ENCODE results near the gene CPPED1.

CPPED1 gene

DNA sequence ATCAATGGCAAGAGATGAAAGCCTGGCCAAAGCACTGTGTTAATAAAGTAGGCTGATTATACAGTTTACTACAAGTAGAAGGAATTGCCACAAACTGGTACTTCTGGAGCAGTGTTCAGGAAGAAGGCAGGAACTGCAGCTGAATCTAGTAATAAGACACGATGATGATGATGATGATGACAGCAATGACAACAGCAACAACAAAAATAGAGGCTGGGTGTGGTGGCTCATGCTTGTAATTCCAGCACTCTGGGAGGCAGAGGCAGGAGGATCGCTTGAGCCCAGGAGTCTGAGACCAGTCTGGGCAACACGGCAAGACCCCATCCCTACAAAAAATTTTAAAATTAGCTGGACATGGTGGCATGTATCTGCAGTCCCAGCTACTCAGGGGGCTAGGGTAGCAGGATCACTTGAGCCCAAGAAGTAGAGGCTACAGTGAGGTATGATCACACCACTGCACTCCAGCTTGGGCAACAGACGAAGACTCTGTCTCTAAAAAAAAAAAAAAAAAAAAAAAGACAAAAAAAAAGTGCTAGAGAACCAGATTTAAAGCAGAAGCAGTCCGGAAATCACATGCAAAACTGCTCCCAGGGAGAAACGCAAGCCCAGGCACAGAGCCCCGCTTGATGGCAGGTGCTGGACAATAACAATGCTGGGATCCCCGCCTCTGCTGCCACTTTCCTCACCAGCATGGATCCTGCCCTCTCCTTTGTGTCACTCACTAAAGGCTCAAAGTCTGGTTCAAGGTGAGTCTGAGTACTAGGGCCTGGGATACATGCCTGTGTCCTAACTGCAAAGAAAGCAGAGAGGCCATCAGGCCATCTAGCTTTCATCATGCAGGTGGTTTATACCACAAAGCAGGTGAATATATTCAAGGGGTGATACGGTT is 44.8 kb downstream of the CPPED1 start:
- H3K4me3 ChIP-seq (ENCODE audit: control insufficient read depth, low read depth, low read length), result no peak overlapping the region
- TF ChIP-seq, protein P1, sequence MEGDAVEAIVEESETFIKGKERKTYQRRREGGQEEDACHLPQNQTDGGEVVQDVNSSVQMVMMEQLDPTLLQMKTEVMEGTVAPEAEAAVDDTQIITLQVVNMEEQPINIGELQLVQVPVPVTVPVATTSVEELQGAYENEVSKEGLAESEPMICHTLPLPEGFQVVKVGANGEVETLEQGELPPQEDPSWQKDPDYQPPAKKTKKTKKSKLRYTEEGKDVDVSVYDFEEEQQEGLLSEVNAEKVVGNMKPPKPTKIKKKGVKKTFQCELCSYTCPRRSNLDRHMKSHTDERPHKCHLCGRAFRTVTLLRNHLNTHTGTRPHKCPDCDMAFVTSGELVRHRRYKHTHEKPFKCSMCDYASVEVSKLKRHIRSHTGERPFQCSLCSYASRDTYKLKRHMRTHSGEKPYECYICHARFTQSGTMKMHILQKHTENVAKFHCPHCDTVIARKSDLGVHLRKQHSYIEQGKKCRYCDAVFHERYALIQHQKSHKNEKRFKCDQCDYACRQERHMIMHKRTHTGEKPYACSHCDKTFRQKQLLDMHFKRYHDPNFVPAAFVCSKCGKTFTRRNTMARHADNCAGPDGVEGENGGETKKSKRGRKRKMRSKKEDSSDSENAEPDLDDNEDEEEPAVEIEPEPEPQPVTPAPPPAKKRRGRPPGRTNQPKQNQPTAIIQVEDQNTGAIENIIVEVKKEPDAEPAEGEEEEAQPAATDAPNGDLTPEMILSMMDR (conservative IDR thresholded peaks at IDR 0.05; ENCODE audit: control insufficient read depth, insufficient read depth, low read depth, low read length), result no peak
- DNase-seq (ENCODE audit: low read depth), result no peak

GRCh38 chr16:12758031-12758669 is 45.5 kb downstream of the CPPED1 start:
- no peak overlapping the region for H3K4me3 ChIP-seq (ENCODE audit: control insufficient read depth, low read depth, low read length)
- DNase-seq (ENCODE audit: low read depth), result no peak
- TF ChIP-seq, protein P1 (conservative IDR thresholded peaks at IDR 0.05; ENCODE audit: control insufficient read depth, insufficient read depth, low read depth, low read length), result no peak

- TF ChIP-seq, protein P1 (conservative IDR thresholded peaks at IDR 0.05; ENCODE audit: control insufficient read depth, insufficient read depth, low read depth, low read length), result no peak
- no peak for DNase-seq (ENCODE audit: low read depth)
- no peak overlapping the region for H3K4me3 ChIP-seq (ENCODE audit: control insufficient read depth, low read depth, low read length)
Measured at GRCh38 chr16:12757546-12757945, 46.1 kb downstream of the CPPED1 start.

DNA sequence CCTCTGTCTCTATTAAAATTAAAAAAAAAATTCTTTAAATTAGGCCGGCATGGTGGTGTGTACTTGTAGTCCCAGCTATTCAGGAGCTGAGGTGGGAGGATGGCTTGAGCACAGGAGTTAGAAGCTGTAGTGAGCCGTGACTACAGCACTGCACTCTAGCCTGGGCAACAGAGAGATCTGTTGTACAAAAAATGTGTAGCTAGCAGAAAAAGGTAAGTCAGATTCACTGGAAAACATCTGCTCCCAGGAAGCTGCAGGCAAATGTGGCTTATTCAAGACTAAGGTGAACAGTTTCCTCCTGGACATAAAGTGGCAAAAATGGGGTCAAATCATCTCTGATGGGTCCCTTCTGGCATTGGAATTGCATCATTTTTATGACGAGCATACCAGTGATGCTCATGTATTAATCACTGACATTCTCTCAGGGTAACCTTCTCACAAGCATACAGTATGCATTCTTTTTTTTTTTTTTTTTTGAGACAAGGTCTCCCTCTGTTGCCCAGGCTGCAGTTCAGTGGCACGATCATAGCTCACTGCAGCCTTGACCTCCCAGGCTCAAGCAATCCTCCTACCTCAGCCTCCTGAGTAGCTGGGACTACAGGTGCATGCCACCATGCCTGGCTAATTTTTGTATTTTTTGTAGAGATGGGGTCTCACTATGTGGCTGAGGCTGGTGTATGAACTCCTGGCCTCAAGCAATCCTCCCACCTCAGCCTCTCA is 48.7 kb downstream of the CPPED1 start:
- DNase-seq (ENCODE audit: low read depth), result peak; percentile 25
- H3K4me3 ChIP-seq (ENCODE audit: control insufficient read depth, low read depth, low read length), result no peak overlapping the region
- TF ChIP-seq, protein P1 (conservative IDR thresholded peaks at IDR 0.05; ENCODE audit: control insufficient read depth, insufficient read depth, low read depth, low read length), result no peak

DNA sequence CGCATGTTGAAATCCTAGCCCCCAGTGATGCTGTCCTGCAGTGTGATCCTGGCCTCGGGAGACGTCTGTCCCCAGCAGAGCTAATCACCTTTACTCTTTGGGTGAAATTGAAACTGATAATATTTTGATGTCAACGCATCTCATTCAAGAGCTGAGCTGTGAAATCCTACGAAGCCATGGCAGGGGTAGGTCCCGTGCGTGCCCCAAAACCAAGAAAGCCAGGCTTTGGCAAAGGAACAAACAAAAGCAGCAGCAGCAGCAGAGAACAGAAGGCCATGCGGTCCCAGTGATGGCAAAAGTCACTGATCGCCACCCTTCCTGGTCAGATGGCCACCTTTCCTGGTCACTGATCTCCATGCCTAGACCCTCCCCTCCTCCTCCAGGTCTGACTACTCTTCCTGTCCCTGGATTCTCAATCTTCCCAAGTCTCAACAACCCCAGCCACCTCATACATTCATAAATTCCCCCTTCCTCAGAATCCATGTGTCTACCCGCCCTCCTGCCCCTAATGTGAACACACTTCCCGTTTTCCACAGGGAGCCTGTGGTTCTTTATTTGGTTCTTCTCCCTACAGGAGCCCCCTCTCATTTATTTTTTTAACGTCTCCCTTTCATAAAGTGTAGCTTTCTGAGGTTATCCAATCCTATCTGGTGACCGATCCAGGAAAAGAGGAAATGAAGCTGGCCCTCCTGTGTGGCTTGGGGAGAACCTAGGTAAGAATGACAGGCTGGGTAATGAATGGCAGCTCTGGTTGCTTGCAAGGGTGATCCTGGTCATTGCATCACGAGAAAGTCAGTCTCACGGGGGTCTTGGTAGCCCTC is 50.3 kb downstream of the CPPED1 start:
- DNase-seq (ENCODE audit: low read depth), result no peak
- H3K4me3 ChIP-seq (ENCODE audit: control insufficient read depth, low read depth, low read length), result no peak overlapping the region
- TF ChIP-seq, protein P1 (conservative IDR thresholded peaks at IDR 0.05; ENCODE audit: control insufficient read depth, insufficient read depth, low read depth, low read length), result no peak

GRCh38 chr16:12752159-12752558 is 51.5 kb downstream of the CPPED1 start:
- no peak for DNase-seq (ENCODE audit: low read depth)
- TF ChIP-seq, protein P1 (conservative IDR thresholded peaks at IDR 0.05; ENCODE audit: control insufficient read depth, insufficient read depth, low read depth, low read length), result no peak
- H3K4me3 ChIP-seq (ENCODE audit: control insufficient read depth, low read depth, low read length), result no peak overlapping the region
